GDM1 (cell line): ENCODE data around the gene ADAM12.

Experiments
- DNase-seq: peaks from one replicate; lab custom pipeline; 2025; lab: John Stamatoyannopoulos, UW

ADAM12 gene

DNA sequence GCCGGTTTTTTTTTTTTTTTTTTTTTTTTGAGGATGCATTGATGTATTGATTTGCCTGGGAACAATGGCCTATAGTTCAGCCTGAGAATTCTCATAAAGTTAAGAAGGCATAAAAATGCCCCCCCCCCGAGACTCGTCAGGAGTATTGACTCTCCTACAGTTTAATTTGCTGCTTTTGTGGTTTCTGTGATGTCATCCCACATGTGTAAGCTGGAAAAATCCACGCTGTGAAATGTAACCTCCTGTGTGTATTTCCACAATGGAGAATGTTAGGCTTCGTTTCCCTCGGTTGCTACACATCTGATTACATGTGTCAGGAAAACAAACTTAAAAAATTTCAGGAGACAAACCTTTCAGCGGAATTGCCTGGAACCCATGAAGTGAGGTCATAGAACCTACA, 374.0 kb downstream of the ADAM12 start:
- no peak for DNase-seq

DNA sequence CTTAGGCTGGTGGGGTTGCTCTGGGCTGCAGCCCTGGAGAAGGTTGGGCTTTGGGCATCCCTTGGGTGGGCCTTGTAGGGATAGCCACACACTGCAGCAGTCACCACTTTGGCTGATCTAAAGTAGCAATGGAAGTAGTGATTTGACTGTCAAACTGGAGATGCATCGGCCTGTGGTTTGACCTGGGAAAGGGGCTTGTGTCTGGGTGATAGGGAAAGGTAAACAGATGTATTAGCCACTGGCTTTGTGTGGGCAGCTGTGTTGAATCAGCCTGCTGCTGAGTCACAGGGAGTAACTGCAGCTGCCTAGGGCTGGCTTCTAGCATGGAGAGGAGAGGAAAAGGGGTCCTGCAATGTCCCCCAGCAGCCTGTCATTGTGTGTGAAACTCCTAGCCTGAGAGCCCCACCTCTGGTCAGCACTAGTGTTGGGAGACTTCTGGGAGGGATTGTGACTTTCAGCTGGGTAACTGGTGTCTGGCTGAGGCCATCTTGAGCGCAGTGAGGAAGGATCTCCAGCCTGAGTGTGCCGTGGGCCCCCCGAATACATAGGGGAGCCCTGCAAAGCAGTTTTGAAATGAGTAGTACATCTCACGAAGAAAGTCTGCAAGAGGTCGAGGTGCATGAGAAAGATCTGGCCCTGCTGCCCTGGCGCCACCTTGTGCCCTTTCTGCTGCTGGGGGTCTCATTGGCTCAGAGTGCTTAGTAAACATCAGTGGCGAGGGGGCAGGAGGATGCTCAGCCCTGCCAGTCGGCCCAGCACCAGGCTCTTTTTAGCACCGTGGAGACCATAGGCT, 374.6 kb downstream of the ADAM12 start:
- DNase-seq, result no peak

DNA sequence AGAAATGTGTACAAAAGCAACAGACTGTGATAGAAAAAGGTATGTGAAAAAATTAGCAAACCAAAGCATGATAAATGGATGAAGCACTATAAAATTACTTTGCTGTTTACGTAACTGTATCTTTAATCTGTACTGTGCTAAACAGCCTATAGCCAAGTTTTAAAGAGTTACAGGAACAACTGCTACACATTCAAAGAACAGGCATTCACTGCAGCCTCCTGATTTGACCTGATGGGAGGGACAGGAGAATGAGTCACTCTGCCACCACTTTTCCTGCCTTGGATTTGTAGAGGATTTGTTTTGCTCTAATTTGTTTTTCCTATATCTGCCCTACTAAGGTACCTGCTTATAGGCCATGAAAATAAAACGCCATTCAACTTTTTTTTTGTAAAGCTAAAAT, 375.8 kb downstream of the ADAM12 start:
- DNase-seq, result no peak

DNA sequence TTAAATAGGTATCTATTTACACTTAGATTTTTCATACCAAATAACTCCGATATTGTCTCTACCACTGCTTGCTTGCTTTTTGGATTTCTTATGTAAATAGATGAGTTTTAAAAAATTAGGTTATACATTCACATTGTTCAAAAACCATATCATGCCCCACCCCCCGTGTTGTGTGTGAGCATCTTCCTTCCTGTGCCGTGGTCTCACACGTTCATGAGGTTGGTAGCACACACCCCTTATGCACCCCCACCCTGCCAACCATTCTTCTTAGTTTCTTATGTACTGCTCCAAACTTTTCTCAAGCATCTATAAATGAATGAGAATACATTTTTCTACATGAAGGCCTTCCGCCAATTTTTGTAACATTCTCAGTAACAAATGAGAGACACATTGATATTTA, 376.3 kb downstream of the ADAM12 start:
- no peak for DNase-seq

DNA sequence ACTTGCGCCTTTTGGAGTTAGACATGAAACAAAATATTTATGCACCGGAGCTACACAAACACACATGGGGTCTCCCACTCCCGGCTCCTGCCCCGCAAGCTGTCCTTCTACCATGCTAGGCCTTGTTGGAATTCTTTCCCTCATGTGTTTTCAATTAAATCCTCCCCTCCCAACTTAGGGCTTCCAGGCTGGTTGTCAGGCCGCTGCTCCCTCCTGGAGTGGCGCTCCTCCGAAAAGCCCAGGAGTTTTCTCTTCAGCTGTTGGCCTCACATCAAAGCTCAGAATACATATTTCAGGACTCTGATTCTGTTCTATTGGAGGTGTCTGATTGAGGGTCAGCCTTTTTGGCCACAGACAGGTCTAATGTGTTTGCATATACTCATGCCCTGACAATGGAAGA, 378.6 kb downstream of the ADAM12 start:
- no peak for DNase-seq

DNA sequence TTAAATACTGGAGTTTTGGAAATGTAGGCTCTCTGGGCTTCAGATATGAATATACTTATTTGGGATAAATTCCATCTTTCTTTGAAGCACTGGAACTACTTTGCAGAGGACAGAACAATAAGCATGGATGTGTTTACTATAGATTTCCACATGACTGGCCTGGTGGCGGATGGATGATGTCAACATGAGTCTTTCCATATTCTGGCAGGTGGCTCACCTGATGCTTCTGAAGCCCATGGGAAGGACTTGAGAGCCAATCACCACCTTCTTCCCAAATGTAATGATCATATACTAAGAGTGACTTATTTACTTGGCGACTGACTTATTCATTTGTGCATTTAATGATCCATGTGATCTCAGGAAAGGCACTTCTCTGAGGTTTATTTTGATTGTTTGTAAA, 381.4 kb downstream of the ADAM12 start:
- no peak for DNase-seq

DNA sequence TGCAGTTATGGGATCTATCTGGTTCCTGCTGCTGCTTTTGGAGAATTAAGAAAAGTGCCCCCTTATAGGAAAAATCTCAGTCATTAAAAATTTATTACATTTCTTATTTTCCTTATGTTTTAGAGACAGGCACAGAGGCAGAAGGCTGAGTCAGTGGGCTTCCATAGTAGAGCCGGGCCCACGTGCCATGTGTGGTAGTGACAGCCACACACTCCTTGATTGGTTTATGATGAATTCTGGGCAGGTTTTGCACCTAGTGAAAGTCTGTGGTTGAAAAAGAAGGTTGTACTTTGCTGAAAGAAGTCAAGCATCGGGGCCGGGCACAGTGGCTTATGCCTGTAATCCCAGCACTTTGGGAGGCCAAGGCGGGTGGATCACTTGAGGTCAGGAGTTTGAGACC, 382.0 kb downstream of the ADAM12 start:
- DNase-seq, result no peak

DNA sequence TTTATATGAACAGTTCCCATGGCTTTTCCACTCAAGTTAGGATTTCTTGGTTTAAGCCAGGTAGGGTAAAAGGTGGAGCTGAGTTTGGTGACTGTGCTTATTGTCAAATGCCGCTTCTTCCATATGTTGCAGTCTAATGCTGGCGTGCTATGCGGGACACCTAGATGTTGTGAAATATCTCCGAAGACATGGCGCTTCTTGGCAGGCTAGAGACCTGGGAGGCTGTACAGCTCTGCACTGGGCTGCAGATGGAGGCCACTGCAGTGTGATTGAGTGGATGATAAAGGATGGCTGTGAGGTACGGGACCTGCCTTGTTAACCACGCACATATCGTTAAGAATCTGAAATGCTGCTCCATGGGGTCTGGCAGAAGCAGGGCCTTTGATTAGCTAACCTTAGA, 383.5 kb downstream of the ADAM12 start:
- no peak for DNase-seq

DNA sequence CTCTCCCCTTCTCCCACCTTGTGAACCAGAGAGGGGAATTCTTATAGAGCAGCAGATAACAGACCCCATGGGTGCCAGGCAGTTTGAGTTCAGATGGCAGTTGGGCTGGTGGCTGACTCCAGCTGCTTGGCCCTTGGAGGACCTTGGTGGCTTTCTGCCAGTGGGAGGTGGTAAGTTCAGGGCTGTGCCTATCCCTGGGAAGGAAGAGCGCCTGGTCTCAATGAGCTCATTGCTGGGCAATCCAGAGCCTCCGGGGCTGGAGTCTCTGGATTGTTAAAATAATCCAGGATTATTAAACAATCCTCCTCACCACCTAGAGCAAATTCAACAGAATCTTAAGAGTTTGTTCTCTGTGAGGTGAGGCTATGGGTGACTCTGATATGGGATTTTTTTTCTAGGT, 386.7 kb downstream of the ADAM12 start:
- DNase-seq, result no peak

DNA sequence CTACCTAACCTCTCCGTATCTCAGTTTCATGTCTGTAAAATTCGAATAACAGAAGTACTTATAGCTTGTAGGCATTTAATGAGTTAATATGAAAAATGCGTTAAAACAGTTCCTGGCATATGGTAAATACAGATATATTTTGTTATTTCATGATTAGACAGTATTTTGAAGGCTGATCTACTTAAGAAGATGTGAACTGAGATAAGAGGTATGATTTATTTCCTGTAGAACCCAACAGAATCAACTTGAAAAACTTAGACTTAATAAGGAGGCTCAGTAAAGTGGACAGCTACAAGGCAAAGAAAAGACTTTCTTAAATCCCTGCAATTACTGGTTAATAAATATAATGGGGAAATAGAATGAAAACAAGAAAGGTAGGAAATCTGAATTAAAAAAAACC, 388.6 kb downstream of the ADAM12 start:
- DNase-seq, result no peak

DNA sequence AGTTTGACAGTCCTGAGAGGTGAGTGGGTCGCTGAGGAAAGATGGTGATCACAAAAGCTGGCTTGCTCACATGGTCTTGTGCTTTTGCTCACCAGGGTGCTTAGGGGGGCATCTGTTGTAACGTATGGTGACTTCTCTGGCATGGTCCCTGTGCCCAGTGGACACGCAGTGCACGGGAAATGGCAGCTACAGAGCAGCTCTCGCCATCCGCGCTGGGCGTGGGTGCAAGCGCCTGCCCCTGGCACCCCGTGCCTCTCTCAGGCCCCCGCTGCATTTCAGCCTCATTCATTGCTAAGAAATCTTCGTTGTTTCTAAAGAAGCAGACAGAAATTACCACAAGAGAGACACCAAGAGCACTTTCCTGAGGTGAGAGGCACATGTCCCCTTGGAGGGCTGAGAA, 390.7 kb downstream of the ADAM12 start:
- DNase-seq, result no peak

DNA sequence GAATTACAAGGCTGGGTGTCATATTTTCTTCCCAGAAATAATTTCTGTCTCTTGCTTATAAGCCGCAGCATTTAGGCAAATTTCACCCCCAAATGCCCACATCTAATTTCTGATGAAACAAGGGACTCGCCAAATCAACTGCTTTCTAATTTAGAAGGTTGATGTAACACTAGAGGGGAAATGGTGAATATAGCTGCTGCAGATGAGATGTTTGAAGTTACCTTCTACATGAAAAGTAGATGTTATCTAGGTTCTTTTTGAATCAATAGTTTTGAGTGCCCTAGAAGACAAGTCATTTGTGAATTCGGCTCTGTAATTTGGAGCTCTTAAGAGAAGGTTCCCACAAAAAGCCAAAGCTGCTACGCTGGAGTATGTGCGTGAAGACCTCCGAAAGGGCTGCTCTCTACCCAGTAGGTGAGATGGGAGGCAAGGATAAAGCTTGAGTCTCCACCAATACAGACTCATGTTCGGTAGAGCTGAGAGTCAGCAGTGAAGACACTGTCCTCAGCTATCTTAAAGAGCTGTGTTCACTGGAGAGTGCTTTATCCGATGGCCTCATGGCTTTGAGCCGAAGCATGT, 392.5 kb downstream of the ADAM12 start:
- DNase-seq, result no peak

DNA sequence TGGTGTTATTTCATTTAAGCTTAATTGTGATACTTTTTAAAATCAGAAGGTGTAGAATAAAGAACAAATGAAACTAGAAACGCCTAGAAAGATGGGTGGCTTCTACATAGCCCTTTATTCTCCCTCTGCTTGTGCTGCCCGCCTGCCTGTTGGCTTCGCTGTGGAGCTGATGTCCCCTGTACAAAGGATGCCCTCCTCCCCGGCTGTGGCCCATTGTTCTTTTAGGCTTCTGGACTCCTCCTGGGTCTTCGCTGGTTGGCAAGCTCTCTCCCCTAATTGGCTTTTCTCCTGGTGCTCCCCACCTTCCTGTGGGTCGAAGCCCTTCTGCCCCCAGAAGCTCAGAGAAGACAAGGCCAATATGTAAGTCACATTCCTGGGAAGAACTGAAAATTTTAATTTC, 393.7 kb downstream of the ADAM12 start:
- no peak for DNase-seq

DNA sequence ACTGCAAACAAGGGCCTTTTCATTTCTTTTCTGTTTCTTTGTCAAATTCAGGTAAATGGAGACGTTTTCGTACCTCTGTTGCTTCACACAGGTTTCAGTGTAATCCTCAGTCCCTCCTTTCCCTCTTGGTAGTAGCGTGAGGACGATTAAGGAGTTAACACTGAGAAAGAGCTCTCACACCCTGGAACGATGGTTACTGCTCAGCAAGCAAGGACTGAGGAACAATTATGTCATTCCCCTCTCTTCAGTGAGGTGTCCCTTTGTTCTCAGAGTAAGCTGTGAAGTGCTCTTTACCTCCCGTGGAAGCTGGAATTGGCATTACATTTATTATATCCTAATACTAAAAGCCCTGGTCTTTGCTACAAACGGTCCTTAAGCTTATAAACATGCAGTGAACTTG, 396.0 kb downstream of the ADAM12 start:
- DNase-seq, result no peak

DNA sequence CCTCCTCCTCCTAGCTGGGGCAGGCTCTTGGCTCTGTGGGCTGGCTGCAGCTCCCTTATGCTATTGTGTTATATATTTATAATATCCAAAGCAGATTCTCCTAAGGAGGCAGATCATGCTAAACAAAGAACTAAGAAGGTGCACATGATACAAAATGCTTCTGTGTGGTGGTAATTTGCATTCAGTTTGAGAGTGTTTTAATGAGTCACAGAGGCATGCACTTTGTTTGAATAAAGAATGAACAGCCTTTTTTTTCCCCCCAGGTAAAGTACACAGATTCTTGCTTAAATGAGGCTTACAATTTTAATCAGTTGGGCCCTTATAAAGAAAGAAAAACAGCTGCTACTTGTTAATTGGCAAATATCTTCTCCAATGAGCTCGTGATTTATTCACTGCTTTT, 396.9 kb downstream of the ADAM12 start:
- DNase-seq, result no peak

DNA sequence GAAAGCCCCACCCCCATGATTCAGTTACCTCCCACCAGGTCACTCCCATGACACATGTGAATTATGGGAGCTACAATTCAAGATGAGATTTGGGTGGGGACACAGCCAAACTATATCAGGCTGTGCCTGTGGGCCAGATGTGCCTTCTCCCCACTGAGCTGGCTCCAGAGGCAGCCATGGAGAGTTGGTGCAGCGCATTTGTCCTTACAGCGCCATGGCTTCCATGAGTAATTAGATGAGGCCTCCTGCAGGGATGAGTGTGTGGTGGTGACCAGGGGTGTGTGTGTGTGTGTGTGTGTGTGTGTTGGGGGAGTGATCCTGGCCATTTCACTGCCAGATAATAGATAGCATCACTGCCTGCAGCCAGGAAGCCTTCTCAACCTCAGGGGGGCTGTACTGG, 397.3 kb downstream of the ADAM12 start:
- no peak for DNase-seq

DNA sequence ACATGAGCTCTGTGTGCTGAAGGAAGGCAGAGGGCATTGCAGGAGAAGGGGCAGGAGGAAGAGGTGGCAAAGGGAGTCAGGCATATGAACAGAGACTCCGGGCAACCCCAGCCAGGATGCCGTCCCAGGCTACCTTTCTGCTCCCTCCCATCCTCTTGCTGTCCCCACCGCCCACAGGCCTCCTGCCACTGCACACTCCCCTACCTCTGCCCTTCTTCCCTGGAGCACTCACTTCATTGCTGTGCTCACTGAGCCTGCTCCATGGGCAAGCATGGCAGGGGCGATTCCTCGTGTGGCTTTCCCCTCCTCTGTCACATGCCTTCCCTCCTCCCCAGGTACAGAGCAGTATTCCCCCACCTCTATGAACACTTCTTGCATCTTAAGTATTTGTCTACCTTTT, 398.5 kb downstream of the ADAM12 start:
- DNase-seq, result no peak

DNA sequence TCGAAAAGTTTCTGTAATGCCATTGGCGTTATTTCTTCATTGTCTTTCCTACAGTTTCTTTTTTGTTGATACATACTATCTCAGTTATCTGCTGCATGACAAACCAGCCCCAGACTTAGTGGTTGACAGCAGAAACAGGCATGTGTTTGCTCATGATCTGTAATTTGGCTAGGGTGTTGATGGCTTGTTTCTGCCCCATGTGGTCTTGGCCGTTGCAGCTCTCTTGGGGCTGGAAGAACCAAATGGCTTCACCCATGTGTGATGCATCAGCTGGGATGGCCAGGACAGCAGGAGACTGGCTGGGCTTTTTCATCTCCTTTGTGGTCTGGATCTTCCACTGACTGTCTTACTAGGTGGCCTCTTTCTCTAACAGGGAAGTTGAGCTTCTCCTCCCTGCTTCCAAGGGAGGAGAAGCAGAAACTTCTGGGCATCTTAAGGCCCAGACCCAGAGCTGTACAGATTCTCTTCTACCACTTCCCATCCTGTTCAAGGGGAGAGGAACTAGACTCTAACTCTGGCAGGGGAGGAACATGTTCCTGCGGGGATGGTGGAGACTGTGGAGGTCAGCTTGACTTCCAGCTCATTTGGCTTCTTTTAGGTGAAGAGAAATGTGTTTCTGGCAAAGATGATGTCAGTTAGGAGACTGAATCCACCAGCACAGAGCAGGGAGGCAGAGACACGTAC, 402.6 kb downstream of the ADAM12 start:
- no peak for DNase-seq

DNA sequence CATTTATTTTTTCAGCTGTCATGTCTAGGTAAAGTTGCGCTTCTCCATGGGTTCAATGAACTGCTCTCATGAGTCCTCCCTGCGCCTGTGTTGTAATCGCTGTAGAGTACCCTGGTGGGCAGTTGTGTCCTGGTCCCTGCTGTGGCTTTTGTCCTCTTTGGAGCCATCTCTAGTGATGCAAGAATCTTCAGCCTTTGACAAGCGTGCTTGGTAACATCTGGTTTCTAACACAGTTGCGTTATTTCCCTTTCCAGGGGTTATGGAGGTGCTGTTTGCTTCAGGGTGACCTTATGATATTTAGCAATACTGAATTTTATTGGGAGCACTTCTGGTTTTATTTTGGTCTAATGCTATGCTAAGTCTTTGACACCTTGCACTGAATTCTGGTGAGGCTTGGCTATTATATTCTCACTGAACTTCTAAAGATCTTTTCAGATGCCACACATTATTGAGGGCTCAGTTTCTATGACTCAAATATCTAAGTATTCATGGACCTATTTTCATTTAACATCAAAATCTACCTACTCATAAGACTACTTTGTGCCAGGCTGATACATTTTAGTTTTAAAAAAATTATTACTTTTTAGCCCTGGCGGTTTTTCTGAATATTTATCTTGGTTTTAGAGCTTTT, 403.3 kb downstream of the ADAM12 start:
- DNase-seq, result no peak

DNA sequence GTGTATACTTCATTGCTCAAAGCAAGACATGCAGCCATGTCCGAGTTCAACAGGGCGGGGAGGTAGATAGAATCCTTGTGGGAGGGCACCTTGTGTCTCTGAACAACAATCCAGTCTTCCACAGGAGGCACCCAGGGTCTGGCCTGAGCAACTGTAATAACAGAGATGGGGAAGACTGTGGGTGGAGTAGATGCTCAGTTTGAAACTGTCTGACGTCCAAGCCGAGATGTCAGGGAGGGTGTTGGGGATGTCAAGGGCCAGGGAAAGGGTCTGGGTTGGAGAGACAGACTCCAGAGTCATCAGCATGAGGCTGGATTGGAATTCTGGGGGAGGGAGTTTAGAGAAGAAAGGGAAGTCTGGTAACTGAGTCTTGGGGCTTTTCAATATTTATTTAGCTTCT, 403.9 kb downstream of the ADAM12 start:
- DNase-seq, result no peak

DNA sequence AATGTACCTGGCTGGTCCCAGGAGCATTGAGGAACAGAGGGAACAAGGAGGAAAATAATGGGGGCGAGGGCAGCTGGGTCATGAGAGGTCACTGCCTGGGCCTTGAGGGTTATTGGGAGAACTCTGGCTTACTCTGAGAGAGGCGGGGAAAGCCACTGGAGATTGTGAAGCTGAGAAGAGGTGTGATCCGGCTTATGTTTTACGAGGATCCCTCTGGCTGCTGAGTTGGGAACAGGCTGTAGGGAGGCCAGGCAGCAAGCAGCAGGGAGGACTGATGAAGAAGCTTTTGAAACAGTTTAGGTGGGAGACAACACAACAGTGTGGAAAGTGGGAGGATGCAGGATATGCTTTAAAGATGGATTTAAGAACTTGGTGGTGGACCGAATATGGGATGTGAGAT, 404.6 kb downstream of the ADAM12 start:
- DNase-seq, result no peak

DNA sequence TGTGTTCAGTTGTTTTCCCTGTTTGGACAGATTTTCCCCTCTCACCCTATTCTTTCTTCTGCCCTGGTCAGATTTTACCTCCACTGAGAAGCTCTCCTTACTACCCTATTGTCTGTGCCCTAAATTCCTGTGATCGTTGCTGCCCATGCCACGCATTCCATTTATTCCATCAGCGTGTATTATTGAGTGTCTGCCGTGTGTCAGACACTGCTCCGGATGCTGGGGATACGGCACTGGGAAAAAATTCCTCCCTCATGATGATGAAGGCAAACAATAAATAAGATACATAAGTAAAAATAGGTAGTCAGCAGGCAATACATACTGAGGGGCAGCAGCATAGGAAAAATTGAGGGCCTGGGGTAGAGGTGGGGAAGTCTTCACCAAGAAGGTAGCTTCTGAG, 405.1 kb downstream of the ADAM12 start:
- no peak for DNase-seq
